IPS DF 6.9 (cell line): ENCODE data around the gene TAF4B.
"Not testable (repeated sequence)": the region's sequence is repeated elsewhere in the genome, so short reads cannot be mapped to it uniquely, and the experiment has no call there.

Source experiments
- DNase-seq: peaks from one replicate; pipeline ENCODE4 v3.0.0-alpha.2; 2013; ENCODE audit warnings: low read depth, low spot score
- H3K27ac ChIP-seq: one replicate; pipeline ENCODE4 v1.5.1; 2013; ENCODE audit warnings: low read length, control low read depth
- H3K27me3 ChIP-seq: 2 replicates; pipeline ENCODE4 v1.6.1; 2013; ENCODE audit warnings: mild to moderate bottlenecking, low read length; ENCODE audit not compliant: control insufficient read depth, insufficient read depth
- H3K36me3 ChIP-seq: 2 replicates; pipeline ENCODE4 v1.6.1; 2013; ENCODE audit warnings: low read length; ENCODE audit not compliant: control insufficient read depth, insufficient read depth
- H3K4me1 ChIP-seq: 2 replicates; pipeline ENCODE4 v1.6.1; 2013; ENCODE audit warnings: low read length; ENCODE audit not compliant: control insufficient read depth, insufficient read depth
- H3K4me3 ChIP-seq: 2 replicates; pipeline ENCODE4 v1.5.1; 2013; ENCODE audit warnings: mild to moderate bottlenecking, low read length
- H3K9me3 ChIP-seq: 2 replicates; pipeline ENCODE4 v1.6.1; 2013; ENCODE audit warnings: low read length, inconsistent platforms; ENCODE audit not compliant: control insufficient read depth, insufficient read depth
- WGBS: extraction: QIAGEN DNeasy Blood & Tissue Kit; methylation state at CpG from one replicate; pipeline ENCODE4 v1.1.7; 2013; ENCODE audit warnings: mixed read lengths, missing lambda C conversion rate; ENCODE audit not compliant: insufficient read length, insufficient coverage; 5-methylcytosine and 5-hydroxymethylcytosine counted together

The TAF4B gene

GRCh38 chr18:26378701-26379100 lies 152.5 kb downstream of the TAF4B start:
- Histone ChIP-seq H3K27me3 (no peaks in the 10 kb centered on the region), H3K4me3 (no peak overlapping the region), H3K9me3 (no peaks in the 10 kb centered on the region), H3K36me3 (no peaks in the 10 kb centered on the region), H3K27ac (no peak overlapping the region), H3K4me1 (no peaks in the 10 kb centered on the region)
- DNase-seq: no peak

GRCh38 chr18:26381555-26381954 lies 155.3 kb downstream of the TAF4B start:
- not testable (repeated sequence) for H3K9me3 ChIP-seq, H3K4me3 ChIP-seq, H3K27me3 ChIP-seq, H3K4me1 ChIP-seq, H3K27ac ChIP-seq, H3K36me3 ChIP-seq, DNase-seq
- WGBS: no CpG with 5 or more reads among the region's 8 CpGs

DNA sequence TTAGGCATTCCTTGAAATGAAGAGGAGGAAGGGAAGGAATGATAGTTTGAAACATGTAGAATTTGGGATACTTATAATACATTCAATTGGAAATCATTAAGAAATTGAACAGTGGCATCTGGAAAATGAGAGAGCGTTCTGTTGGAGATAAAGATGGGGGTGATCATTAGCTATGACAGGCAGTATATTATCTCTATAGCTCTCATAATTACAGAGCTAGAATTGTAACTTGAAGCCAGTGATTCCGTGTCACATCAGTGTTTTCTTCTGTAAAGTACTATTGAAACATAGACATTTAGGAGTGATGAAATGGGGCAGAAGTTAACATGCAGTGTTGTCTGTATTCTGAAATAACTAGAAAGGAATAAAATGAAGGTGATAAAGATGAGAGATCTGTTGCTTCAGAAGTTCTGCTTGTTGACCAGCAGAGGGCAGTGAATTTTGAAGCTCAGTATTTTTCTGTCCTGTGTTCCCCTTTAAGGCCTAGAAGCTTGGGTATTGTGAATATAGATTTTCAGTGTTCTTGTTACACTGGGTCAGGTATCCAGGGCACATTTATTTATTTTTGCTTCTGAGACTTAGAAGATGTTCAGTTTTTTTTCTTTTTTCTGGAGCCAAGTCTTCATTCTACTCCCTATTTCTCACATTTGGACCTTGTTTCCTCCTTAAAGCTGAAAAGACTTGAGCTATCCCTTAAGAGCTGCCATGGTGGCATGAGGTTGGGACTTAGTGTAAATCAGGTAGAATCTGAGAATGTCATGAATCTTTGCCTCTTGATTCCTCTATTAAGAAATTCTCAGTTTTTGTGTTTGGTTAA lies 157.4 kb downstream of the TAF4B start:
- peak; percentile 16 for DNase-seq

DNA sequence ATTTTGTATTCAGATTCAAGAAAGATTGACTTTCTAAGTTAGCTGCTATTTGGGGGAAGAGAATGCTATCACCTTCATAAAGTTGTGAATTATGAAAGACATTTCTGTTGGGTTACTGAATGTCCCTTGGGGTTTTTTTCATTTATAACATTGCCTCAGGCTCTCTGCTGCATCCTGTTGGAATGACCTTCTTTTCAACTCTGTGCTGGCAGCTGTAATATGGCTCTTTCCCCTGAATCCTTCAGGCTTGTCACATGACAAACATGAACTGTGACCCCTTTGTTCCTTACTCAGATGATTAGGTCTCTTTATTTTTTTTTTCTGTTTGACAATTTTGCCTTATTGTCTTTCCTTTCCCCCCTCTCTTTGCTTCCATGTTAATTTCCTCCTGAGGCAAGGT lies 159.8 kb downstream of the TAF4B start:
- Histone ChIP-seq H3K27me3 (no peaks in the 10 kb centered on the region), H3K36me3 (no peaks in the 10 kb centered on the region; the same call in 1 of the 2 replicates), H3K4me3 (no peak overlapping the region), H3K9me3 (no peaks in the 10 kb centered on the region), H3K27ac (no peak overlapping the region), H3K4me1 (no peaks in the 10 kb centered on the region)
- DNase-seq: no peak

More for the DNA sequence above, 157.4 kb downstream of the TAF4B start:
- H3K4me1 ChIP-seq: no peaks in the 10 kb centered on the region
- no peak overlapping the region for H3K4me3 ChIP-seq
- no peaks in the 10 kb centered on the region for H3K27me3 ChIP-seq
- no peaks in the 10 kb centered on the region for H3K36me3 ChIP-seq
- H3K27ac ChIP-seq: no peak overlapping the region
- H3K9me3 ChIP-seq: no peaks in the 10 kb centered on the region
- WGBS: no CpG with 5 or more reads among the region's 2 CpGs

DNA sequence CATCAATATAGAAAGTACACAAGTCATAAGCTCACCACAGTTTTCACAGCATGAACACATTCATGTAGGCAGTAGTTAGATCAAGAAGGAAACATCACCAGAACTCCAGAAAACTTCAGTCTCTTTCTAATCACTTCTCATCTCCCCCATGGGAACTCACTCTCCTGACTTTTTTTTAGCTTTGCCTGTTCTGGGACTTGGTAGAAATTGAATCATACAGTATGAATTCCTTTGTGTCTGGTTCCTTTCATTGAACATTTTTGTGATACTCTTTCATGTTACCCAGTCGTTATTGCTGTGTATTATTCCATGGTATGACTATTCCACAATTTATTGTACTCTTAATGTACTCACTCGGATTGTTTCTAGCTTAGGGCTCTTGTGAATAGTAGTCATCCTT lies 160.2 kb downstream of the TAF4B start:
- WGBS: no CpG with 5 or more reads among the region's 2 CpGs
- no peaks in the 10 kb centered on the region; the same call in 1 of the 2 replicates for H3K36me3 ChIP-seq
- no peak overlapping the region for H3K27ac ChIP-seq
- no peaks in the 10 kb centered on the region for H3K27me3 ChIP-seq
- no peak overlapping the region for H3K4me3 ChIP-seq
- no peaks in the 10 kb centered on the region for H3K9me3 ChIP-seq
- no peak for DNase-seq
- H3K4me1 ChIP-seq: no peaks in the 10 kb centered on the region

DNA sequence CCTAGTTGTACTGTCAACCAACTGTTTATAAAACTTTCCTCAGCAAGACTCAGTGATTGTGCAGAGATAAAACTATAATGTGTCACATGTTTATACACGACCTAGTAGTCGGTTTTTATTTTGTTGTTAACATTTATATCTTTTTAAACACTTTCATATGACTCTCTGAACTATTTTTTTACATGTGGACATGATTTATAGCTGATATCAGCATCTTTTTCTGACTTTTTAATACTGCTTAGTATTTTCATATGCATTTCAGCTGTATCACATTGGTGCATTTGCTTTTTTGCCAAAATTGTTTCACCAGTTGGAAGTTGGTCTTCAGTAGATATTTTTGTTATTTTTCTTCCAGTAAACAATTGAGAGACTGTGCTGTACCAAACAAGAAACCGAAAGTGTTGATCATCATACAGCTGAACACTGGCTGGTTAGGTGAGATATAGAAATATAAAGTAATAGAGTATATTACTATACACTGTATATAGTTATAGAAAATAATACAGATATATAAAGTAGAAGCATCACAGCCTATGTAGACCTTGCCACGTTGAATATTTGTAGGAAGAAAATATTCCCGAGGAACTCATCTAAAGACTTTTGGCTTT lies 167.9 kb downstream of the TAF4B start:
- no peaks in the 10 kb centered on the region; the same call in 1 of the 2 replicates for H3K36me3 ChIP-seq
- no peak for DNase-seq
- H3K4me3 ChIP-seq: no peak overlapping the region
- no peaks in the 10 kb centered on the region for H3K4me1 ChIP-seq
- H3K9me3 ChIP-seq: no peaks in the 10 kb centered on the region
- WGBS: no CpG with 5 or more reads among the region's 5 CpGs
- no peak overlapping the region for H3K27ac ChIP-seq
- H3K27me3 ChIP-seq: no peaks in the 10 kb centered on the region

DNA sequence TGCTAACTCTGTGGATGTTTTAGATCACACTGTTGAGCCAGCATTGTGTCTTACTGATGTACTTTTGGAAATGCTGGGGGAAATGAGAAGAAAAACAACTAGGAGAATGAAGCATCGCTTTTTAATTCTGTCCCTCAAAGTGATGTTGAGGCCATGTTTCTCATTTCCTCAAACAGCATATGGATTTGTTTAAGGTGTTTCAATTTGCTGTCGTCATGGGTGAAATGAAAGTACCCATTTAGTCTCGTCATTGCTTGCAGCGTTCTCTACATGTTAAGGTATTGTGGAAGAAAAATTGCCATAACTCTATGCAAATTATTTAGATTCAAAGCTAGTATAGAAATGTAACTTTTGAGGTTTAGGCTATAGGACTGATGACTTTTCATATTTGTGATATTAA lies 170.8 kb downstream of the TAF4B start:
- no peaks in the 10 kb centered on the region for H3K27me3 ChIP-seq
- no CpG with 5 or more reads among the region's 4 CpGs for WGBS
- no peak for DNase-seq
- H3K9me3 ChIP-seq: no peaks in the 10 kb centered on the region
- no peak overlapping the region for H3K27ac ChIP-seq
- no peaks in the 10 kb centered on the region for H3K4me1 ChIP-seq
- H3K4me3 ChIP-seq: no peak overlapping the region
- H3K36me3 ChIP-seq: no peaks in the 10 kb centered on the region

GRCh38 chr18:26403491-26403890 lies 177.2 kb downstream of the TAF4B start:
- no peak overlapping the region for H3K4me3 ChIP-seq
- H3K27ac ChIP-seq: no peak overlapping the region
- no peaks in the 10 kb centered on the region for H3K36me3 ChIP-seq
- no CpG with 5 or more reads among the region's 1 CpG for WGBS
- DNase-seq: no peak
- H3K27me3 ChIP-seq: no peaks in the 10 kb centered on the region
- H3K4me1 ChIP-seq: no peaks in the 10 kb centered on the region
- no peaks in the 10 kb centered on the region for H3K9me3 ChIP-seq

GRCh38 chr18:26405190-26405801 lies 179.1 kb downstream of the TAF4B start:
- Histone ChIP-seq H3K27ac (no peak overlapping the region), H3K4me3 (no peak overlapping the region), H3K4me1 (no peaks in the 10 kb centered on the region), H3K27me3 (no peaks in the 10 kb centered on the region), H3K9me3 (no peaks in the 10 kb centered on the region), H3K36me3 (no peaks in the 10 kb centered on the region)
- WGBS: no CpG with 5 or more reads among the region's 5 CpGs
- no peak for DNase-seq

GRCh38 chr18:26406324-26406723 lies 180.1 kb downstream of the TAF4B start:
- no peak for DNase-seq
- no peaks in the 10 kb centered on the region for H3K27me3 ChIP-seq
- no peaks in the 10 kb centered on the region for H3K36me3 ChIP-seq
- no peaks in the 10 kb centered on the region for H3K9me3 ChIP-seq
- H3K4me3 ChIP-seq: no peak overlapping the region
- no peaks in the 10 kb centered on the region for H3K4me1 ChIP-seq
- no peak overlapping the region for H3K27ac ChIP-seq
- WGBS: no CpG with 5 or more reads among the region's 12 CpGs
